Neural progenitor cell (in vitro differentiated cells): ENCODE results near the gene AZIN2. TPM values are rescaled to one million over a fixed set of nuclear protein-coding genes. Genes with fewer than 3 reads are reported as not detected.

ENCODE experiments used
- DNase-seq: peaks from one replicate; pipeline ENCODE4 v3.0.0-alpha.2; 2016; ENCODE audit warnings: low spot score
- H2AFZ ChIP-seq: fragments of 200-600 bp; sonication (generic); replicated peaks from 2 replicates; pipeline ENCODE4 v1.6.1; 2016; ENCODE audit warnings: antibody characterized with exemption
- H3F3A ChIP-seq: fragments of 200-600 bp; sonication (generic); 2 replicates; pipeline ENCODE4 v1.6.1; 2016; ENCODE audit warnings: antibody characterized with exemption, low read depth
- H3K27ac ChIP-seq: fragments of 200-600 bp; sonication (generic); 2 replicates; pipeline ENCODE4 v1.5.1; 2016; ENCODE audit warnings: mild to moderate bottlenecking
- H3K27me3 ChIP-seq: fragments of 200-600 bp; sonication (generic); 2 replicates; pipeline ENCODE4 v1.6.1; 2016; ENCODE audit warnings: mild to moderate bottlenecking, moderate library complexity
- H3K36me3 ChIP-seq: fragments of 200-600 bp; sonication (generic); 2 replicates; pipeline ENCODE4 v1.5.1; 2016
- H3K4me1 ChIP-seq: fragments of 200-600 bp; sonication (generic); 2 replicates; pipeline ENCODE4 v1.6.1; 2016; ENCODE audit warnings: mixed run types
- H3K4me2 ChIP-seq: fragments of 200-600 bp; sonication (generic); 2 replicates; pipeline ENCODE4 v1.6.1; 2016
- H3K4me3 ChIP-seq: fragments of 200-600 bp; sonication (generic); 2 replicates; pipeline ENCODE4 v1.5.1; 2016
- H3K79me2 ChIP-seq: fragments of 200-600 bp; sonication (generic); 2 replicates; pipeline ENCODE4 v1.6.1; 2016; ENCODE audit warnings: low read depth
- H3K9ac ChIP-seq: fragments of 200-600 bp; sonication (generic); 2 replicates; pipeline ENCODE4 v1.6.1; 2016
- H3K9me3 ChIP-seq: fragments of 200-600 bp; sonication (generic); 2 replicates; pipeline ENCODE4 v1.5.1; 2016; ENCODE audit warnings: low read depth
- H4K20me1 ChIP-seq: fragments of 200-600 bp; sonication (generic); 2 replicates; pipeline ENCODE4 v1.6.1; 2016; ENCODE audit warnings: low read depth
- H3K27ac Mint-ChIP-seq: 3 replicates; pipeline ENCODE4 v1.8.0; 2021; ENCODE audit warnings: mixed read lengths
- H3K27me3 Mint-ChIP-seq: 2 replicates; pipeline ENCODE4 v1.8.0; 2022; ENCODE audit warnings: low read depth, mild to moderate bottlenecking, inconsistent platforms, moderate library complexity, mixed read lengths; ENCODE audit not compliant: insufficient read depth
- H3K36me3 Mint-ChIP-seq: 3 replicates; pipeline ENCODE4 v1.8.0; 2021; ENCODE audit warnings: mixed read lengths
- H3K4me1 Mint-ChIP-seq: 3 replicates; pipeline ENCODE4 v1.8.0; 2021; ENCODE audit warnings: mixed read lengths
- H3K4me3 Mint-ChIP-seq: 3 replicates; pipeline ENCODE4 v1.8.0; 2021; ENCODE audit warnings: mild to moderate bottlenecking, moderate library complexity, mixed read lengths
- H3K9me3 Mint-ChIP-seq: 3 replicates; pipeline ENCODE4 v1.8.0; 2020; ENCODE audit warnings: mixed read lengths
- CTCF ChIP-seq: fragments of 200-600 bp; sonication (generic); IDR thresholded peaks from 2 replicates; pipeline ENCODE4 v1.5.1; 2017; ENCODE audit warnings: antibody characterized with exemption, mild to moderate bottlenecking
- EZH2 ChIP-seq: fragments of 200-600 bp; sonication (generic); IDR thresholded peaks from 2 replicates; pipeline ENCODE4 v1.6.1; 2017; ENCODE audit warnings: antibody characterized with exemption, mild to moderate bottlenecking, moderate library complexity
- EZH2phosphoT487 ChIP-seq: fragments of 200-600 bp; sonication (generic); IDR thresholded peaks from 2 replicates; pipeline ENCODE4 v1.6.1; 2017; ENCODE audit warnings: antibody characterized with exemption
- total RNA-seq: library from RNA; depleted of rRNA; stranded (reverse); fragments of >200 nt; gene quantifications from 2 replicates; pipeline ENCODE4 v1.2.3, GENCODE V29; 2015; ENCODE audit warnings: low replicate concordance

Gene AZIN2
- total RNA-seq, 1 donor from 2014 or later: 1.3 TPM

DNA sequence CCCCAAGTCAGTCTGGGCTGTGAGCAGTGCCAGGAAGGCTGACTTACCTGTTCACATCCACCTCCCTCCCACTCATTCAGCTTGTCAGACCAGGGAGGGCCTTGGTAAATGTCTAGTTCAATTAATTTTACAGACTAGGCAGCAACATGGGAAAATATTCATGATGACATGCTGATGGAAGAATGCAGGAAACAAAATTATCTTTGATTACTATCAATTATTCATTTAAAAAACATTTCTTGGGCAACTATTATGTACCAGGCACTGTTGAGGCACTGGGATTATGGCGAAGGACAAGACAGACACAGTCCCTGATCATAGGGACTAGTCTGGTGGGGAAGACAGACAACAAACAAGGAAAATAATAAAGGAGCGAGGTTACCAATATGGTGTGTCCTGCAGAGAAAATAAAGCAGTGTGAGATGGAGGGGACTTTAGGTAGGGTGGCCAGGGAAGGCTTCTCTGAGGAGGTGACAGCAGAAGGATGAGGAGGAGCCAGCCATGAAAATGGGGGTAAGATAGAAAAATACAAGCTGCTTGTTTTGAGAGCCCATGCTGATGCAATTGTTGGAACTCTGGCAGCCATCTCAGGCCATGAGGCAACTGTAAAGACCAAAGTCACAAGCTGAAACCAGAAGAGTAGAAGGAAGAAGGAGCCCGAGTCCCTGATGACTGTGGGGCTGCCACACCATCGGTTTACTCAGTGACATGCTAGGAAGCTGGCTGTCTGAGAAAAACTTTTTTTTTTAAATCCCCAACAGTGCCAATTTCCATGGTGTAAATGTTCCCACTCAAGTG lies 86.9 kb downstream of the AZIN2 start:
- Histone ChIP-seq H3K4me1 (peaks cover 25% of the 10 kb centered on the region), H3K4me3 (no peak overlapping the region), H3K79me2 (no peaks in the 10 kb centered on the region), H3K36me3 (no peaks in the 10 kb centered on the region), H4K20me1 (no peaks in the 10 kb centered on the region), H3K9me3 (no peaks in the 10 kb centered on the region), H3K27ac (no peak overlapping the region), H3F3A (peaks cover 20% of the 10 kb centered on the region), H3K9ac (no peak overlapping the region), H3K4me2 (no peak overlapping the region), H3K27me3 (peaks cover 3% of the 10 kb centered on the region), H2AFZ (no peak overlapping the region)
- H3K9me3 Mint-ChIP-seq: peaks cover 4% of the 10 kb centered on the region
- H3K4me3 Mint-ChIP-seq: no peak overlapping the region
- peaks cover 13% of the 10 kb centered on the region for H3K36me3 Mint-ChIP-seq
- TF ChIP-seq CTCF (no peak), EZH2phosphoT487 (no peak), EZH2 (no peak)
- H3K27me3 Mint-ChIP-seq: peaks cover 6% of the 10 kb centered on the region
- no peak overlapping the region for H3K27ac Mint-ChIP-seq
- DNase-seq: no peak
- peaks cover 56% of the 10 kb centered on the region for H3K4me1 Mint-ChIP-seq

- H2AFZ ChIP-seq: no peak overlapping the region
- peak overlapping the region; percentile 17 for H3K4me2 ChIP-seq
- H3K4me3 ChIP-seq: no peak overlapping the region
- no peaks in the 10 kb centered on the region for H4K20me1 ChIP-seq
- H3K27ac Mint-ChIP-seq: peak overlapping the region; percentile 97
- no peaks in the 10 kb centered on the region for H3K79me2 ChIP-seq
- no peak for DNase-seq
- H3K27me3 ChIP-seq: peaks cover 3% of the 10 kb centered on the region
- peaks cover 21% of the 10 kb centered on the region for H3K4me1 ChIP-seq
- H3F3A ChIP-seq: peaks cover 18% of the 10 kb centered on the region
- H3K9me3 Mint-ChIP-seq: peaks cover 4% of the 10 kb centered on the region
- peaks cover 12% of the 10 kb centered on the region for H3K36me3 Mint-ChIP-seq
- H3K36me3 ChIP-seq: no peaks in the 10 kb centered on the region
- peaks cover 50% of the 10 kb centered on the region for H3K4me1 Mint-ChIP-seq
- TF ChIP-seq CTCF: no peak
- no peak for TF ChIP-seq EZH2phosphoT487
- TF ChIP-seq EZH2: no peak
- no peaks in the 10 kb centered on the region for H3K9me3 ChIP-seq
- H3K4me3 Mint-ChIP-seq: no peak overlapping the region
- H3K9ac ChIP-seq: no peak overlapping the region
- peaks cover 6% of the 10 kb centered on the region for H3K27me3 Mint-ChIP-seq
- no peak overlapping the region for H3K27ac ChIP-seq
Observed at GRCh38 chr1:33168556-33169289, 87.8 kb downstream of the AZIN2 start.

- peaks cover 11% of the 10 kb centered on the region for H3K36me3 Mint-ChIP-seq
- Histone ChIP-seq H3K36me3 (no peaks in the 10 kb centered on the region), H3K9me3 (no peaks in the 10 kb centered on the region), H3K27ac (no peak overlapping the region), H2AFZ (no peak overlapping the region), H4K20me1 (no peaks in the 10 kb centered on the region), H3K79me2 (no peaks in the 10 kb centered on the region), H3K4me2 (peak overlapping the region; percentile 17), H3K4me1 (peaks cover 15% of the 10 kb centered on the region), H3K27me3 (peaks cover 3% of the 10 kb centered on the region), H3K9ac (no peak overlapping the region), H3F3A (peaks cover 18% of the 10 kb centered on the region), H3K4me3 (no peak overlapping the region)
- peaks cover 4% of the 10 kb centered on the region for H3K9me3 Mint-ChIP-seq
- DNase-seq: peak; percentile 57
- H3K27me3 Mint-ChIP-seq: peaks cover 6% of the 10 kb centered on the region
- peak overlapping the region; percentile 97 for H3K27ac Mint-ChIP-seq
- no peak for TF ChIP-seq EZH2
- TF ChIP-seq CTCF: no peak
- no peak for TF ChIP-seq EZH2phosphoT487
- no peak overlapping the region for H3K4me3 Mint-ChIP-seq
- H3K4me1 Mint-ChIP-seq: peaks cover 43% of the 10 kb centered on the region
Observed at GRCh38 chr1:33169290-33170055, 88.5 kb downstream of the AZIN2 start.

Other genes with a start within 250 kb of the AZIN2 start
- 9.6 and 21.4 TPM in 2 replicates for gene FNDC5, start 210.2 kb upstream of the AZIN2 start, total RNA-seq
- 1.0 TPM in 1 of 2 replicates, not detected in the other for gene HPCA, start 194.7 kb upstream of the AZIN2 start, total RNA-seq
- 13.5 and 14.5 TPM in 2 replicates for gene TMEM54, start 179.8 kb upstream of the AZIN2 start, total RNA-seq
- gene RNF19B, start 116.3 kb upstream of the AZIN2 start, total RNA-seq: 11.5 and 14.2 TPM in 2 replicates
- gene AK2, start 44.3 kb upstream of the AZIN2 start, total RNA-seq: 85.5 and 128 TPM in 2 replicates
- gene TRIM62, start 100.9 kb downstream of the AZIN2 start, total RNA-seq: 1.4 and 5.0 TPM in 2 replicates
- 10.9 and 27.9 TPM in 2 replicates for gene ZNF362, start 175.3 kb downstream of the AZIN2 start, total RNA-seq
- gene A3GALT2, start 239.9 kb downstream of the AZIN2 start, total RNA-seq: not detected in 2 replicates